Mucosa of rectum (tissue), 2 donors: ENCODE results near the gene FHOD3.
"Not testable (repeated sequence)": the region's sequence is repeated elsewhere in the genome, so short reads cannot be mapped to it uniquely, and the experiment has no call there.

Source experiments
- H3K27ac ChIP-seq, 2 donors: one replicate each; pipeline ENCODE4 v1.7.0; 2013; ENCODE audit warnings: inconsistent platforms in 2 of 2, low read depth in 2 of 2, low read length in 2 of 2
- H3K27me3 ChIP-seq, 2 donors: one replicate each; pipeline ENCODE4 v1.7.0; 2013; ENCODE audit warnings: low read length in 2 of 2; ENCODE audit not compliant: control insufficient read depth in 2 of 2, insufficient read depth in 2 of 2
- H3K36me3 ChIP-seq, 2 donors: one replicate each; pipeline ENCODE4 v1.7.0; 2013; ENCODE audit warnings: low read length in 2 of 2; ENCODE audit not compliant: control insufficient read depth in 2 of 2, insufficient read depth in 2 of 2
- H3K4me1 ChIP-seq, 2 donors: one replicate each; pipeline ENCODE4 v1.7.0; 2013; ENCODE audit warnings: low read length in 2 of 2, mild to moderate bottlenecking in 1 of 2; ENCODE audit not compliant: control insufficient read depth in 2 of 2, insufficient read depth in 2 of 2
- H3K4me3 ChIP-seq, 2 donors: one replicate each; pipeline ENCODE4 v1.7.0; 2013; ENCODE audit warnings: low read length in 2 of 2
- H3K9ac ChIP-seq, 2 donors: one replicate each; pipeline ENCODE4 v1.7.0; 2013; ENCODE audit warnings: low read length in 2 of 2, low read depth in 1 of 2, mild to moderate bottlenecking in 1 of 2
- H3K9me3 ChIP-seq, 2 donors: one replicate each; pipeline ENCODE4 v1.7.0; 2013; ENCODE audit warnings: low read length in 2 of 2; ENCODE audit not compliant: control insufficient read depth in 2 of 2
- donor health status: healthy.
- donor health status: Normal muscosa, but diverticular disease.

The FHOD3 gene

DNA sequence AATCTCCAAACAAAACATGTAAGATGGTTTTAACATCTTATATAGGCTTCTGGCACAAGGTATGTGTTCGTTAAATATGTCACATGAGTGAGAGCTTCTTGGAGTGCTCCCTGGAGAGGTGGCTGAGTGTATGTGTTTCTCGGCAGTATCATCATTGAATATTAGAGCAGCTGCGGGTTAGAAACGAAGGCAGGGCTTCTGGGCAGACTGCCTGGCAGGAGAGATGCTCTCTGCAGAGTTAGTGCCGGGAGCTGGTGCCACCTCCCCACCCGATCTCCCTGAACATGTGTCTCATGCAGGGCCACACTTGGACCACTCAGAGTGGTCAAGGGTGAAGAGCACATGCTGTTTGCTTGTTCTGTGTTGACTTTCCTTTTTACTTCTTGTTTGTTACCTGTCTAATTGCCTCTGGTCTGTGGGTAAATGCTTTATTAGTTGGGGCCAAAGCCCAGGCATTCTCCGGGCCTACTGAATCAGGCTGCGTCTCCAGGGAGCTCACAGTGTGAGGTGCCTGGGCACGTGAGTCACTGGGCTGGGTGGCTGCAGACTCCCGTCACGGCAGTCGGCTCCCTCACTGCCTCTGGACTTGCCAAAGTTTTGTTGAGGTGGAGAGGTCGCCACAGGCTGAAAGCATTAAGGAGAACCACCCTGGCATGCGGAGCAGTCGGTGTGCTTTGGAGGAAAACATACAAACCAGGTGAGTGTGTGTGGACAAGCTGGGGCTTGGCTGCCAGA is 246.6 kb downstream of the FHOD3 start:
- no peaks in the 10 kb centered on the region for H3K27me3 ChIP-seq
- no peak overlapping the region for H3K9ac ChIP-seq
- H3K36me3 ChIP-seq, result no peaks in the 10 kb centered on the region
- no peak overlapping the region for H3K27ac ChIP-seq
- H3K4me1 ChIP-seq, result no peaks in the 10 kb centered on the region
- H3K4me3 ChIP-seq, result no peak overlapping the region
- H3K9me3 ChIP-seq, result no peaks in the 10 kb centered on the region

DNA sequence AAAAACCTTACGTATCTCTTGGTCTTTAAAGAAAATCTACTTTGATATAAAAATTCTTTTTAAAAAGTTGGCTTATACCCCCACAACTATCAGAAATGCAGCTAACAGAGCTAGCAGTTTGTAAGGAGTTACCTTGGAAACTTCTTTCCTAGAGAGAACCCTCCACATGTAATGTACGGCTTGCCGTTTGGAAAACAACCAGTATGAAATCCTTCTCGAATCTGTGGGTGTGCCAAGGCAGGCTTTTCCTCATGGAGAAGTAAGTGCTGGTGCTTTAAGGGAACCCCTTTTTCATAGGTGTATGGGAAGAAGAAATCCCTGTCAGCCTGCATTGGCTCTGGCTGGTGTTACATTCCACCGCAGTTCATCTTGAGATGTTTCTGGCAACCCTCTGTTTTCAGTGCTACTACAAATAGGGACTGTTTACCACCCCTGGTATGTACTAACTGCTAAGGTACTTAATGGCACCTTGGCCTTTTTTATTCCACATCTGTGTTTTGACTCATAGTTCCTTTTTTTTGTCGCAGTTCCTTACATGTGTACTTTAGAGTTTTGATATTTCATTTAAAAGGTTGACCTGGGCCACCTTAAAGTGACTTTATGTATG is 248.4 kb downstream of the FHOD3 start:
- Histone ChIP-seq H3K4me1 (no peaks in the 10 kb centered on the region), H3K27ac (no peak overlapping the region)

DNA sequence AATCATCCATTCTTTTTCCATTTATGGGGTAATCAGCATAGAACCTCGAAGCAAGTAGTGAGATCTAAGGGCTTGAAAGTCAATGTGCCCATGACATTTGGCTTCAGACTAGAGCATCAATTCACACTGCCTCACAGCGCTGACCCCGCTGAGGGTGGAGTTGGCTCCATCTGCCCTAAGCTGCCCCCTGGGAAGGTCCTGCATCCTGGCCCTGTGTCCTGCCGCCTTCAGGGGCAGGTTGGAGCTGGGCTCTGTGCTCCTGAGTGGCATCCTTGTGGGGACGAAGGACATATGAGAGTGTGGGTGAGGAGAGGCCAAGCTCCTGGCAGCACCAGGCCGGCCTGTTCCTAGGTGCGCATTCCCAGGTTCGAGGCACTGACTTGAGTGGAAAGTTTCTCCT is 249.4 kb downstream of the FHOD3 start:
- H3K4me1 ChIP-seq, result no peaks in the 10 kb centered on the region
- H3K9ac ChIP-seq, result no peak overlapping the region
- H3K36me3 ChIP-seq, result no peaks in the 10 kb centered on the region
- no peak overlapping the region for H3K27ac ChIP-seq
- H3K9me3 ChIP-seq, result no peaks in the 10 kb centered on the region
- H3K4me3 ChIP-seq, result no peak overlapping the region
- no peaks in the 10 kb centered on the region for H3K27me3 ChIP-seq

More for the DNA sequence above, 248.4 kb downstream of the FHOD3 start:
- H3K4me3 ChIP-seq, result no peak overlapping the region
- no peaks in the 10 kb centered on the region for H3K36me3 ChIP-seq
- no peaks in the 10 kb centered on the region for H3K27me3 ChIP-seq
- no peaks in the 10 kb centered on the region for H3K9me3 ChIP-seq
- H3K9ac ChIP-seq, result no peak overlapping the region

DNA sequence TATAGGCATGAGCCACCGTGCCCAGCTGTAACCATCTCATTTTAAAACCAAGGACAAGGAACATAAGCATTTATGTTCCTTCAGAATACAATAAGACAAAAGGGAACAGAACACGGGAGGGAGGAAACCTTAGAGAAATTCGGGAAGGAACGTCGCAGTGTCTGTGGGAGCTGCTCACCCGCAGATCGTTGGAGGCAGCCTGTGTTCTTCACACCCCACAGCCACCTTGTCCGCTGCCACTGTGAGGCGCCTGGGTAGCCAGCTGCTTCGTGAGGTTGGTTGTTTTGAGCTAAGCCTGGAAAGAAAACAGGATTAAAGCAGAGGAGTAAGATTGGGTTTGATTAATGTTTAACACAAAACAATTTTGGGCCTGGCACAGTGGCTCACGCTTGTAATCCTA is 250.0 kb downstream of the FHOD3 start:
- H3K4me3 ChIP-seq, result no peak overlapping the region
- no peaks in the 10 kb centered on the region for H3K27me3 ChIP-seq
- no peak overlapping the region for H3K9ac ChIP-seq
- H3K9me3 ChIP-seq, result no peaks in the 10 kb centered on the region
- H3K4me1 ChIP-seq, result no peaks in the 10 kb centered on the region
- H3K27ac ChIP-seq, result no peak overlapping the region
- no peaks in the 10 kb centered on the region for H3K36me3 ChIP-seq

DNA sequence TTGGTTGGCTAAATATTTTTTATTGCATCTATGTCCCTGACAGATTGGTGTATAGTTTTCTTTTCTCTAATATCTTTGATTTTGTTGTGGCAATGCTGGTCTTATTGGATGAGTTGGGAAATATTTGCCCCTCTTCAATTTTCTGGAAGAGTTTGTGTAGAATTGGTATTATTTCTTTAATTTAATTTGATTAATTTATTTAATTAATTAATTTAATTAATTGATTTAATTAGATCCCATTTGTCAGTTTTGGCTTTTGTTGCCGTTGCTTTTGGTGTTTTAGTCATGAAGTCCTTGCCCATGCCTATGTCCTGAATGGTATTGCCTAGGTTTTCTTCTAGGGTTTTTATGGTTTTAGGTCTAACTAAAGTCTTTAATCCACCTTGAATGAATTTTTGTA is 253.8 kb downstream of the FHOD3 start:
- H3K36me3 ChIP-seq, H3K9me3 ChIP-seq, H3K27ac ChIP-seq, H3K9ac ChIP-seq, H3K27me3 ChIP-seq, H3K4me3 ChIP-seq, H3K4me1 ChIP-seq: not testable (repeated sequence)

DNA sequence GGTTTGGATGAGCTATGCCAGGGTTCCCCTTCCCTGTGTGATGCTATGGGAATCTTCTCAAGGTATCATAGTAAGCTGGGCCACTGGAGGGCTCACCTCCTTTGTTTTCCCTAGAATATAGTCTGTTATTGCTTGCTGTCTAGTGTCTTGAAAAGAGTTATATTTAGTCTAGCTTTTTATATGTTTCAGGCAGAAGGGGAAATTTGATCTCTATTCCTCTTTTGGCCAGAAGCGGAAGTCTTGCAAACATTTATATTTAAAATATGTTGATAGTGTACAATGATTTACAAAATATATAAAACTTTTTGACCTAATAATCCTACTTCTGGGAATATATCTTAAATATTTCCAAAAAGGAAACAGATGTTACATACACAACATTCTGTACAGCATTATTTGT is 260.7 kb downstream of the FHOD3 start:
- H3K27me3 ChIP-seq, result no peaks in the 10 kb centered on the region
- no peaks in the 10 kb centered on the region for H3K36me3 ChIP-seq
- no peak overlapping the region for H3K4me3 ChIP-seq
- no peak overlapping the region for H3K9ac ChIP-seq
- no peak overlapping the region for H3K27ac ChIP-seq
- H3K4me1 ChIP-seq, result no peaks in the 10 kb centered on the region
- no peaks in the 10 kb centered on the region for H3K9me3 ChIP-seq

DNA sequence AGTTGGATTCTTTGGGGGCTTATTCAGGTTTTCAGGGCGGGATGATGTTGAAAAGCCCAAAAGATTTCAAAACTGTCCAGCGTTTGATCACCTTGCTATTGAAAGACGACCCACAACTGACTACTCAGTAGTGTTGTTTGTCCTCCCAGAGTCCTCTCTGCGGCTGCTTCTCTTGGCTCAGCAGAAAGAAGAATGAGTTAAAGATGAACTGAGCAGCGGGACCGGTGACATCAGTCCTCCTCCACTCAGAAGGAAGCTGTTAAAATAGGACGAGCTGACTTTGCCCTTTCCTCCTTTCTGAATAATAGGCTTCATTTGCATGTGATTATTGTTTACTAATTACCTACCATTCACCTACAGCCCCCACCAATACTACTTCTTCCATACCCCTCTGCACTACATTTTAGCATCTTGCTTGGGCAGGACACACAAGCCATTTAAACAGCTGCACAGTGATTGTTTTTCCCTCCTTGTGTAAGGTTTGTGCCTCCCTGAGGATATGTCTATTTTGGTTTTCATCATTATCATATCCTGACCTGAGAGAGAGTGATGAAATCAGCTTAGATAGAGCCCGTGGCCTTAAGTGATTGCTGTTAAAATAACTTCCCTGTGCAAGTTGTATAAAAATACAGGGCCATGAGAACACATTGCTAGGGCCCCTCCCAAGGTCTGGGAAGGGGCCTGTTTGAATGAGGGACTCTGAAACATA is 261.8 kb downstream of the FHOD3 start:
- Histone ChIP-seq H3K27ac (no peak overlapping the region), H3K36me3 (no peaks in the 10 kb centered on the region), H3K4me1 (no peaks in the 10 kb centered on the region), H3K27me3 (no peaks in the 10 kb centered on the region), H3K4me3 (no peak overlapping the region), H3K9ac (no peak overlapping the region), H3K9me3 (no peaks in the 10 kb centered on the region)

DNA sequence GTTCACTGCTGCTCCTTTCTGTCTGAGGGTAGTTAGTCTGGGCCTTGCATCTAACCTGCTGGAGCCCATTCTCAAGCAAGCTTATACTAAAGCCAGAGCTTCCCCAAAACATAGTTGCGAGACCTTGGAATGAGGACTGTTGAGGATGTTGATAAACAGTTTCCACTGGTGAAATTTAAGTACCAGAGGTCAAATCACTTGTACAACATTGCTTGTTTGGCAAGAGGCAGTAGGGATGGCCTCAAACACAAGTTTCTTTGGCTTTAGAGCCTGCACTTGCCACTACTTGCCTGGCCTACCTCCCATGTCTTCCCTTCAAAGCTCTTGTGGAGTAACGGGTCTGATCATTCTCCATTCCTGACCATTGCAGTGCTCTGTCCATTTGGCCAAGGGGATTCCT is 262.7 kb downstream of the FHOD3 start:
- Histone ChIP-seq H3K4me1 (no peaks in the 10 kb centered on the region), H3K4me3 (no peak overlapping the region), H3K27me3 (no peaks in the 10 kb centered on the region), H3K36me3 (no peaks in the 10 kb centered on the region), H3K27ac (no peak overlapping the region), H3K9ac (no peak overlapping the region), H3K9me3 (no peaks in the 10 kb centered on the region)

DNA sequence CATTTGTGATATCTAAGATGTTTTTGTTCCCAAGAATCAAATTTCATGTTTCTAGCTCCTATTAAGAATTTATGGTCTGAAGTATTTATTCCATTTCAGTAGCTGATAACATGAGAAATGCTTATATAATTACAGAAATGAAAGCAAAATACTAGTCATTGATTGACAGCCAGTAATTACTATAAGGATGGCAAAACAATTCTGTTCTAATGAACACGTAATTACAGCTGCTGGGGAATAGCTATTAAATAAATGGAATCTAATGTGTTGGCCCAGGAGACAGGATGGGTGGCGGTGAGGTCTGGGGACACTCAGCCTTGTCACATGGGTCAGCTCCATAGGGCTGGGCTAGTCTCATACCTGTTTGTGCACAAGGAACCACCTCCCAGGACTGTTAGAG is 263.5 kb downstream of the FHOD3 start:
- Histone ChIP-seq H3K36me3 (no peaks in the 10 kb centered on the region), H3K4me3 (no peak overlapping the region), H3K9ac (no peak overlapping the region), H3K27ac (no peak overlapping the region), H3K27me3 (no peaks in the 10 kb centered on the region), H3K9me3 (no peaks in the 10 kb centered on the region), H3K4me1 (no peaks in the 10 kb centered on the region)

DNA sequence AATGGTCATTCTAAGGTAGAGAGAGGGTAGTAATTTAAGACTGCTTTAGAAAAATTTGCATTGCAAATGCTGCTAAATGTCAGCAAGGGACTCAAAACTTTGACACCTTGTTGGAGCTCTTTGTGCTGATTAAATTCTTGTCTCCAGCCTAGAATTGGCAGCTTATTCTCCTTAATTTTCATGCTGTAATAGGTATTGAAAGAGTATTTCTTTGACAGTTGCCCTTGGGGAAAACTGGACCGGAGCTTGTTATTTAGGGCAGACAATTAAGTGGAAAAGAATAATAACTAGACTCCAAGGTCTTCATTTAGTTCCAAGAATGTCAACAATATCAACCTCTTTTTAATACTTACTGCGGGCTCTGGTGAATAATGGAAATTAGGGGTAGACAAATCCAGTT is 267.3 kb downstream of the FHOD3 start:
- no peaks in the 10 kb centered on the region for H3K36me3 ChIP-seq
- no peaks in the 10 kb centered on the region for H3K4me1 ChIP-seq
- no peak overlapping the region for H3K27ac ChIP-seq
- H3K4me3 ChIP-seq, result no peak overlapping the region
- H3K9me3 ChIP-seq, result no peaks in the 10 kb centered on the region
- no peaks in the 10 kb centered on the region for H3K27me3 ChIP-seq
- H3K9ac ChIP-seq, result no peak overlapping the region
